Panc1 (cell line): ENCODE measurements around the gene EPHB2. TPM values are rescaled to one million over a fixed set of nuclear protein-coding genes. Genes with fewer than 3 reads are reported as not detected.

Source experiments
- ATAC-seq: fragments of 200-7000 bp; cut with Tn5 transposase; 2 replicates; pipeline ENCODE4 v1.9.1; 2020; ENCODE audit warnings: mild to moderate bottlenecking, moderate library complexity
- BruUV-seq: library from RNA; stranded (reverse); fragments of 400-500 nt; replicated peaks from 2 replicates; lab custom pipeline; 2021; lab: Mats Ljungman, UMichigan
- CTCF ChIA-PET: fragments of 300-600 bp; sonication (Branson Sonifier 250); formaldehyde crosslinking; loops from one replicate; lab custom pipeline; 2022; ENCODE audit warnings: antibody characterized with exemption; lab: Charles Lee
- POLR2A ChIA-PET: fragments of 300-600 bp; sonication (Branson Sonifier 250); formaldehyde crosslinking; loops from one replicate; lab custom pipeline; 2022; ENCODE audit warnings: antibody characterized with exemption; lab: Charles Lee
- DNase-seq: peaks from one replicate; pipeline ENCODE4 v3.0.0-alpha.2; 2010; ENCODE audit warnings: low read depth, low spot score
- H3K27ac ChIP-seq: 2 replicates; pipeline ENCODE4 v1.5.1; 2011; ENCODE audit warnings: mild to moderate bottlenecking, low read length, inconsistent platforms
- H3K27me3 ChIP-seq: fragments of 200-500 bp; sonication (Bioruptor generic); 2 replicates; pipeline ENCODE4 v1.6.0; 2014; ENCODE audit warnings: low read length, inconsistent platforms; ENCODE audit not compliant: control insufficient read depth, insufficient read depth
- H3K36me3 ChIP-seq: fragments of 200-500 bp; sonication (Bioruptor generic); 2 replicates; pipeline ENCODE4 v1.5.1; 2014; ENCODE audit warnings: inconsistent platforms, mild to moderate bottlenecking, low read length, moderate library complexity; ENCODE audit not compliant: control insufficient read depth, insufficient read depth
- H3K4me1 ChIP-seq: 2 replicates; pipeline ENCODE4 v1.5.1; 2011; ENCODE audit warnings: inconsistent platforms, mild to moderate bottlenecking, low read length, moderate library complexity; ENCODE audit not compliant: control insufficient read depth, insufficient read depth
- H3K4me3 ChIP-seq, 2 experiments: 2 replicates each; pipeline ENCODE4 v1.5.1; 2011 to 2012; ENCODE audit warnings: low read depth in 2 of 2, low read length in 2 of 2, mild to moderate bottlenecking in 2 of 2, inconsistent platforms in 1 of 2, moderate library complexity in 1 of 2
- H3K9me3 ChIP-seq: fragments of 200-500 bp; sonication (Bioruptor generic); 2 replicates; pipeline ENCODE4 v1.5.1; 2014; ENCODE audit warnings: low read depth, mild to moderate bottlenecking, inconsistent platforms, low read length, moderate library complexity; ENCODE audit not compliant: control insufficient read depth, insufficient read depth
- POLR2AphosphoS5 ChIP-seq: IDR thresholded peaks from 2 replicates; pipeline ENCODE4 v1.6.1; 2012; ENCODE audit warnings: mild to moderate bottlenecking, low read depth, low read length, moderate library complexity
- SIN3A ChIP-seq: IDR thresholded peaks from 2 replicates; pipeline ENCODE4 v1.6.1; 2012; ENCODE audit warnings: low read depth, mild to moderate bottlenecking, low read length, moderate library complexity, borderline replicate concordance; ENCODE audit not compliant: insufficient read depth
- TCF7L2 ChIP-seq: IDR thresholded peaks from 2 replicates; pipeline ENCODE4 v1.6.1; 2011; ENCODE audit warnings: mild to moderate bottlenecking, low read depth, low read length, inconsistent platforms
- in situ Hi-C: cut with HindIII; loops from 2 replicates; pipeline ENCODE4 v1.10.0; 2016; ENCODE audit warnings: low sequenced_read_pairs, low pct_unique_long_range_greater_than_20kb
- intact Hi-C: fragments of 100-400 bp; cut with micrococcal nuclease; formaldehyde crosslinking; loops from one replicate; pipeline ENCODE4 v1.10.0; 2022; ENCODE audit not compliant: unreplicated experiment
- total RNA-seq: library from RNA; stranded (reverse); gene quantifications from one replicate; pipeline ENCODE4 v1.2.1, GENCODE V29; 2021; ENCODE audit not compliant: unreplicated experiment
- TF ChIP-seq, protein P1 (sequence below): fragments of 450-650 bp; IDR thresholded peaks from 2 replicates; pipeline ENCODE4 v1.5.1; 2017; ENCODE audit warnings: mild to moderate bottlenecking
- TF ChIP-seq, protein P2 (sequence below), 2 experiments: IDR thresholded peaks; 2 replicates each; pipeline ENCODE4 v1.6.1; 2011 to 2012; ENCODE audit warnings: low read depth in 2 of 2, control low read depth in 1 of 2, low read length in 1 of 2, mild to moderate bottlenecking in 1 of 2, moderate library complexity in 1 of 2; ENCODE audit not compliant: insufficient read depth in 1 of 2

The EPHB2 gene
- total RNA-seq, 1 experiment from 2014 or later = 29.0 TPM

DNA sequence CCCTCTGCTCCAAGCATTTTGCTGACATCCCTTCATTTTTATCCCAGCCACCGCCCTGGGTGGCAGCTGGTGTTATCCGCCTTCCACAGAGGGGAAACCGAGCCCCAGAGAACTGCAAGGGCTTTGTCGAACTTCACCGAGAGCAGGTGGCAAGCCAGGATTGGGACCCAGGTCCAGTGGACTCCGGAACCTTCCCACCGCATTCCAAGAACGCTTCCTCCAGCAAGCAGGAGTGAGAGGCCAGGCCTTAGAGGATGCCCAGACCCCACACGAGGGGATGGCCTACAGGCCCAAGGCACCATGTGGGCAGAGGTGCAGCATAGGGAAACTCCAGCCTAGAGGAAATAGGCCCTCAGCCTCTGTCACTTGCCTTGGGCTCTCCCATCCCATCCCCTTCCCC is 90.7 kb downstream of the EPHB2 start:
- intact Hi-C loops = no loop called here
- BruUV-seq = no TSS peak

DNA sequence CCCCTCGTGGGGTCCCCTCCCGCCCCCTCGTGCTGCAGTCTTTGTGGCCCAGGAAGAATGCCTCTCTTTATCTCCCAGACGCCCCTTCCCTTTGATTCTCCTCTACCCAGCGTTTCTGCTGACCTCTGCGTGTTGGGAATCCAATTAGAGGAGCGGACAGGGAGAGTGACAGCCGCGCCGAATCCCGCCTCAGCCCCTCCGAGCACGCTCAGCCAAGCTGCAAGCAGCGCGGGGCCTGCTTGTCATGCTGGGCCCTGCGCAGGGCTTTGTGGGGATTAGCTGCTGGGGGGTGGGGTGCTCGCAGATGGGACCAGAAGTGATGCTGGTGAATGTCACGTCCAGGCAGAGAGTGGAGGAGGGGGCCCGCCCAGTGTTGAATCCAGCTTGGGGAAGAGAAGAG is 91.1 kb downstream of the EPHB2 start:
- CTCF ChIA-PET = no interaction called here
- intact Hi-C loops (no loop called here), in situ Hi-C loops (no loop called here)
- no peaks in the 10 kb centered on the region for H3K27me3 ChIP-seq
- POLR2A ChIA-PET = no interaction called here
- DNase-seq (no peak), ATAC-seq (no peak)
- no peaks in the 10 kb centered on the region for H3K36me3 ChIP-seq
- H3K4me3 ChIP-seq = no peak overlapping the region
- no TSS peak for BruUV-seq
- H3K9me3 ChIP-seq = no peaks in the 10 kb centered on the region
- H3K27ac ChIP-seq = no peak overlapping the region
- no peak for TF ChIP-seq TCF7L2
- TF ChIP-seq, protein P1, sequence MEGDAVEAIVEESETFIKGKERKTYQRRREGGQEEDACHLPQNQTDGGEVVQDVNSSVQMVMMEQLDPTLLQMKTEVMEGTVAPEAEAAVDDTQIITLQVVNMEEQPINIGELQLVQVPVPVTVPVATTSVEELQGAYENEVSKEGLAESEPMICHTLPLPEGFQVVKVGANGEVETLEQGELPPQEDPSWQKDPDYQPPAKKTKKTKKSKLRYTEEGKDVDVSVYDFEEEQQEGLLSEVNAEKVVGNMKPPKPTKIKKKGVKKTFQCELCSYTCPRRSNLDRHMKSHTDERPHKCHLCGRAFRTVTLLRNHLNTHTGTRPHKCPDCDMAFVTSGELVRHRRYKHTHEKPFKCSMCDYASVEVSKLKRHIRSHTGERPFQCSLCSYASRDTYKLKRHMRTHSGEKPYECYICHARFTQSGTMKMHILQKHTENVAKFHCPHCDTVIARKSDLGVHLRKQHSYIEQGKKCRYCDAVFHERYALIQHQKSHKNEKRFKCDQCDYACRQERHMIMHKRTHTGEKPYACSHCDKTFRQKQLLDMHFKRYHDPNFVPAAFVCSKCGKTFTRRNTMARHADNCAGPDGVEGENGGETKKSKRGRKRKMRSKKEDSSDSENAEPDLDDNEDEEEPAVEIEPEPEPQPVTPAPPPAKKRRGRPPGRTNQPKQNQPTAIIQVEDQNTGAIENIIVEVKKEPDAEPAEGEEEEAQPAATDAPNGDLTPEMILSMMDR = no peak
- H3K4me1 ChIP-seq = no peaks in the 10 kb centered on the region

More for the DNA sequence above, 90.7 kb downstream of the EPHB2 start:
- ChIA-PET POLR2A (no interaction called here), CTCF (interaction anchor here (0.6 kb wide), 1 partner anchor 132 kb away, joined by 10 read pairs; no protein-coding TSS in a partner anchor)
- no peaks in the 10 kb centered on the region for H3K9me3 ChIP-seq
- no peaks in the 10 kb centered on the region for H3K36me3 ChIP-seq
- in situ Hi-C loops = no loop called here
- no peak for ATAC-seq
- no peak overlapping the region for H3K4me3 ChIP-seq
- H3K27ac ChIP-seq = no peak overlapping the region
- H3K27me3 ChIP-seq = no peaks in the 10 kb centered on the region
- TF ChIP-seq POLR2AphosphoS5 = no peak
- TF ChIP-seq TCF7L2 = no peak
- TF ChIP-seq, protein P2, sequence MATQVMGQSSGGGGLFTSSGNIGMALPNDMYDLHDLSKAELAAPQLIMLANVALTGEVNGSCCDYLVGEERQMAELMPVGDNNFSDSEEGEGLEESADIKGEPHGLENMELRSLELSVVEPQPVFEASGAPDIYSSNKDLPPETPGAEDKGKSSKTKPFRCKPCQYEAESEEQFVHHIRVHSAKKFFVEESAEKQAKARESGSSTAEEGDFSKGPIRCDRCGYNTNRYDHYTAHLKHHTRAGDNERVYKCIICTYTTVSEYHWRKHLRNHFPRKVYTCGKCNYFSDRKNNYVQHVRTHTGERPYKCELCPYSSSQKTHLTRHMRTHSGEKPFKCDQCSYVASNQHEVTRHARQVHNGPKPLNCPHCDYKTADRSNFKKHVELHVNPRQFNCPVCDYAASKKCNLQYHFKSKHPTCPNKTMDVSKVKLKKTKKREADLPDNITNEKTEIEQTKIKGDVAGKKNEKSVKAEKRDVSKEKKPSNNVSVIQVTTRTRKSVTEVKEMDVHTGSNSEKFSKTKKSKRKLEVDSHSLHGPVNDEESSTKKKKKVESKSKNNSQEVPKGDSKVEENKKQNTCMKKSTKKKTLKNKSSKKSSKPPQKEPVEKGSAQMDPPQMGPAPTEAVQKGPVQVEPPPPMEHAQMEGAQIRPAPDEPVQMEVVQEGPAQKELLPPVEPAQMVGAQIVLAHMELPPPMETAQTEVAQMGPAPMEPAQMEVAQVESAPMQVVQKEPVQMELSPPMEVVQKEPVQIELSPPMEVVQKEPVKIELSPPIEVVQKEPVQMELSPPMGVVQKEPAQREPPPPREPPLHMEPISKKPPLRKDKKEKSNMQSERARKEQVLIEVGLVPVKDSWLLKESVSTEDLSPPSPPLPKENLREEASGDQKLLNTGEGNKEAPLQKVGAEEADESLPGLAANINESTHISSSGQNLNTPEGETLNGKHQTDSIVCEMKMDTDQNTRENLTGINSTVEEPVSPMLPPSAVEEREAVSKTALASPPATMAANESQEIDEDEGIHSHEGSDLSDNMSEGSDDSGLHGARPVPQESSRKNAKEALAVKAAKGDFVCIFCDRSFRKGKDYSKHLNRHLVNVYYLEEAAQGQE (IDR thresholded peaks at IDR 0.05; ENCODE audit: insufficient read depth in 1 of 2, low read depth in 2 of 2, low read length in 1 of 2) = no peak
- TF ChIP-seq, protein P1 = no peak
- no peak for TF ChIP-seq SIN3A
- H3K4me1 ChIP-seq = no peaks in the 10 kb centered on the region
- DNase-seq = no peak
